Measurements from ENCODE around the gene ADAMTS3.

ADAMTS3 gene

DNA sequence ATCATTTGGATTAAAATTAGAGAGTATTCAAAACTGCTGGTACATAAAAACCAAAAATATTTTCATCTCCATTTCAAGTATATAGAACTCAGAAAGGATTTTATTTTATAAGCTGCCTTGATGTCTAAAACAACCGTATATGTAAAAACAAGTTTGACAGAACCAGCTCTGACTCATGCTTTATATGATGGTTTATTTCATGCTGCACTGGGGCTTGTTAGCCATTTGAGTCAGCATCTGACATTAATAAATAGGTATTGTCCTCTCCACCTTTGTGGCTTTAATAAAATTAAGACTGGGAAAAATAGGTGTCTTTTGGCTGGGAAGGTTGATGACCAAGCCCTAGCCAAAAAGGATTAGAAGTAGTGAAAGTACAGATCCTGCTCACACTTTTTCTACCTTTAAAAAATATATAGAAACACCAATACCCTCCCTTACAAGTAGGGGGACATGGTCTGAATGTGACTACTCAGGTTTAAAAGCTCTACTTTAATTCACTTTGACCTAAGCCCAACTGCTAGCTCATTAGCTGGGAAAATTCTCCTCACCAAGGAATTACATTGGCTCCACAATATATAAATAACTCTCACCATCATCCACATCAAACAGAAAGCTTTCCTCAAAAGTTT lies 228.1 kb downstream of the ADAMTS3 start:
- Histone ChIP-seq H3K9me3 (ENCODE audit: control insufficient read depth in 1 of 2, low read length in 2 of 2) (no peaks in the 10 kb centered on the region), H3K4me1 (ENCODE audit: control insufficient read depth in 1 of 2, insufficient read depth in 2 of 2, low read length in 2 of 2) (no peaks in the 10 kb centered on the region), H3K36me3 (ENCODE audit: control insufficient read depth in 1 of 2, insufficient read depth in 2 of 2, low read length in 2 of 2) (no peaks in the 10 kb centered on the region), H3K27ac (ENCODE audit: low read length) (no peak overlapping the region), H3K27me3 (ENCODE audit: low read depth, low read length) (no peaks in the 10 kb centered on the region), H3K4me3 (ENCODE audit: low read depth in 1 of 2, low read length in 2 of 2) (no peak overlapping the region)

DNA sequence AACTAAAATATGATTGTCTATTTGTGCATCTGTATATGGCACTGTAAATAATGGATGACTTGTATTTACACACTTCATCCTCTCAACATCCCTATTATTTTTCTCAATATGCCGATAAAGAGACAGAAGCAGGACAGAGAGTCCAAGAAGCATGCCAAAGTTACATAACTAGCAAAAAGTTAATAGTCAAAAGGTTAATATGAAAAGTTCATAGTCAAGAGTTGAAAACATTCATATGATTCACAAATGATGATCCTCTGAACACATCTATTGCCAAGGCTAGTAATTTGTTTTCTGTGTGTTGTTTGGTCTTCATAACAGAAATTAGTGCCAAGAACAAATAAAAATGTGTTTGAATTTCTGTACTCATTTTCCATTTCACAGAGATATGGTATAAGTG lies 231.0 kb downstream of the ADAMTS3 start:
- no peak overlapping the region for H3K4me3 ChIP-seq (ENCODE audit: low read depth in 1 of 2, low read length in 2 of 2)
- H3K9me3 ChIP-seq (ENCODE audit: control insufficient read depth in 1 of 2, low read length in 2 of 2), result no peaks in the 10 kb centered on the region
- no peaks in the 10 kb centered on the region for H3K27me3 ChIP-seq (ENCODE audit: low read depth, low read length)
- no peaks in the 10 kb centered on the region for H3K4me1 ChIP-seq (ENCODE audit: control insufficient read depth in 1 of 2, insufficient read depth in 2 of 2, low read length in 2 of 2)
- no peak overlapping the region for H3K27ac ChIP-seq (ENCODE audit: low read length)
- H3K36me3 ChIP-seq (ENCODE audit: control insufficient read depth in 1 of 2, insufficient read depth in 2 of 2, low read length in 2 of 2), result no peaks in the 10 kb centered on the region

DNA sequence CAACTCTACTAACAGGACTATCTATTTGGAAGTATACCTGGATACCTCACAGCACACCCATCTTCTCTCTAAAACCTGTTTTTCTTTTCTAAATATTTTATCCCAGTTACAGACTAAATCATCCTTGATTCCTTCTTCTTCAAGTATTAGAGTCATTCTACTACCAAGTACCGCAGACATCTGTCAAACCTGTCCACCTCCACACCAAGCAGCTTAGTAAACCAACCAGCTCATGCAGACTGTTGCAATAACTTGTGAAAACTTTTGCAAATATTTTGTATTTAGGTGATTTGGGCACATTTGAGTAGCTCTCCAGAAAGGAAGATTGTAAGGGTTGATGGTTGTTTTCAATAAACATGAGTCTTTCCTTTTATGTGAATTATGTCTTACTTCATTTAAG lies 238.6 kb downstream of the ADAMTS3 start:
- Histone ChIP-seq H3K9me3 (ENCODE audit: control insufficient read depth in 1 of 2, low read length in 2 of 2) (no peaks in the 10 kb centered on the region), H3K4me3 (ENCODE audit: low read depth in 1 of 2, low read length in 2 of 2) (no peak overlapping the region), H3K36me3 (ENCODE audit: control insufficient read depth in 1 of 2, insufficient read depth in 2 of 2, low read length in 2 of 2) (no peaks in the 10 kb centered on the region), H3K4me1 (ENCODE audit: control insufficient read depth in 1 of 2, insufficient read depth in 2 of 2, low read length in 2 of 2) (no peaks in the 10 kb centered on the region), H3K27me3 (ENCODE audit: low read depth, low read length) (no peaks in the 10 kb centered on the region), H3K27ac (ENCODE audit: low read length) (no peak overlapping the region)

DNA sequence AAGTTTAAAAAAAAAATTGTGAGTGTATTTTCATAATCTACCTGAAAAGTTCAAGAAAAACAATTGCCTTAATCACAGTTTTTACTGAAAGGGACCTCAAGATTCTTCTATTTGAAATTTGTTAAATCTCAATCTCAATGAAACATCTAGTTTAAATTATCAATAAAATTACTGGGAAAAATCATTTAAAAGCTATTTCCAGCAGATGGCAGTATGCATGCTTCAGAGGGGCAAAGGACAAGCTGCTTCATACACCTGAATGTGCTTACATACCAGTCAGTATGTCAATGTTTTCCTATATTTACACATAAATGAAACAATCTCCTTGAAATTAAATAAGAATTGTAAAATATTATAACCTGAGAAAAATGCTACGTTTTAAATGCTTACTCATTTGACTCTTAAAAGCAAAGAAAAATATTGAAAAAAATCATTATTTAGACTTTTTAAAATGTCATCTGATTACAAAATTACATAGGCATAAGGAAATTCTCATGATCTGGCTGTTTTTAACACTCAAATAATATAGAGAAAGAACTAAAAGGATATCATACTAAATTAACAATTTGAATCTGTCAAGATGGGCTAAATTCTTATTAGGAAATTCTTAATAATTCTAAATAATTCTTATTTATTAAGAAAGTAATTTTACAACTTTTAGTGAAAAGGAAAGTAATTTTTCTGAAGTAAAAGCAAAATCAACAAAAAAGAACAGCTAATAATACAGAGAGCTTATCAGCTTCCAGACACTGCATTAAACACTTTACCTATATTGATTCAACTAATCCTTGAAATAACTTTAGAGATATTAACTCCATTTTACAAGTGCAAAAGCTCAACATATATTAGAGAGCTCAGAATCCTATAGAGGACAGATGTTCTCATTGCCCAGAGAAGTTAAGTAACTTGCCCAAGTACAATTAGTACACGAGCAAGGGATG lies 242.1 kb downstream of the ADAMTS3 start:
- H3K9me3 ChIP-seq (ENCODE audit: control insufficient read depth in 1 of 2, low read length in 2 of 2), result no peaks in the 10 kb centered on the region
- H3K4me1 ChIP-seq (ENCODE audit: control insufficient read depth in 1 of 2, insufficient read depth in 2 of 2, low read length in 2 of 2), result no peaks in the 10 kb centered on the region
- no peak overlapping the region for H3K27ac ChIP-seq (ENCODE audit: low read length)
- H3K27me3 ChIP-seq (ENCODE audit: low read depth, low read length), result no peaks in the 10 kb centered on the region
- H3K4me3 ChIP-seq (ENCODE audit: low read depth in 1 of 2, low read length in 2 of 2), result no peak overlapping the region
- H3K36me3 ChIP-seq (ENCODE audit: control insufficient read depth in 1 of 2, insufficient read depth in 2 of 2, low read length in 2 of 2), result no peaks in the 10 kb centered on the region

DNA sequence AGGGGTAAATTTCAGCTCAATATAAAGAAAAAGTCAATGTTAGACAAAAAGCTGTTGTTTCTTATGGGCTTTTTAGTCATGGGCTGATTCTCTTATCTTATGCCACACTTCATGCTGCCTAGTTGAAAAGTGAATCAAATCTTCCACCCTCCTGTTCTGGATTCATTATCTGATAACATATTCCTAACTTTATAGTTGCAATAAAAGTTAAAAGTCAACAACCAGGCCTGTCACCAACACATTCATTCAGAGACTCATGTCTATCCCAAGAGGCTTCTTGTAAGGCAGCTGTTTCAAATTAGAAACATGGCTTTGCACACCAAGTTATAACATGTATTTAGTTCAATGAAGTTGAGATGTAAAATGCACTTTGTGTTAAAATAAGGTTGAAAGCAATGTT lies 243.8 kb downstream of the ADAMTS3 start:
- Histone ChIP-seq H3K27ac (ENCODE audit: low read length) (no peak overlapping the region), H3K4me1 (ENCODE audit: control insufficient read depth in 1 of 2, insufficient read depth in 2 of 2, low read length in 2 of 2) (no peaks in the 10 kb centered on the region), H3K4me3 (ENCODE audit: low read depth in 1 of 2, low read length in 2 of 2) (no peak overlapping the region)

DNA sequence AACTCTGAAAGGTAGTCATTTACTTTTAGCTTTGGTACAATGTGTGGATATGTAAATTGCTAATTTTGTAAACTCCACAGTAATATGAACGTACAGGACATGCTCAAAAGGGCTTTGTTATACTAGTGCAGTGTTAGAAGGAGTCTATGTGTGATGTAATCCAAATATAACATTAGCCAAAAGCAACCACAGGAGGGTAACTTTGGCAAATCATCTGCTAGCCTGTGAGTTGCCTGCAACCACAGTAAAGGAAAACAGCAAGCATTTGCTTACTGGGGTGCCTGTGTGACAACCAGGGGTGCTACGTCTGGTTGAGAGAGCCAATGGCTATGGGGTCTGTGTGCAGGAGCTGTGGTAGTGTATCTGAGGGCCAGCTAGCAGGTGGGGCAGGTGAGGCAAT lies 245.8 kb downstream of the ADAMTS3 start:
- H3K27ac ChIP-seq (ENCODE audit: low read length), result no peak overlapping the region
- no peaks in the 10 kb centered on the region for H3K4me1 ChIP-seq (ENCODE audit: control insufficient read depth in 1 of 2, insufficient read depth in 2 of 2, low read length in 2 of 2)
- no peak overlapping the region for H3K4me3 ChIP-seq (ENCODE audit: low read depth in 1 of 2, low read length in 2 of 2)
- no peaks in the 10 kb centered on the region for H3K27me3 ChIP-seq (ENCODE audit: low read depth, low read length)
- no peaks in the 10 kb centered on the region for H3K36me3 ChIP-seq (ENCODE audit: control insufficient read depth in 1 of 2, insufficient read depth in 2 of 2, low read length in 2 of 2)
- no peaks in the 10 kb centered on the region for H3K9me3 ChIP-seq (ENCODE audit: control insufficient read depth in 1 of 2, low read length in 2 of 2)

More for the DNA sequence above, 243.8 kb downstream of the ADAMTS3 start:
- Histone ChIP-seq H3K9me3 (ENCODE audit: control insufficient read depth in 1 of 2, low read length in 2 of 2) (no peaks in the 10 kb centered on the region), H3K36me3 (ENCODE audit: control insufficient read depth in 1 of 2, insufficient read depth in 2 of 2, low read length in 2 of 2) (no peaks in the 10 kb centered on the region), H3K27me3 (ENCODE audit: low read depth, low read length) (no peaks in the 10 kb centered on the region)

DNA sequence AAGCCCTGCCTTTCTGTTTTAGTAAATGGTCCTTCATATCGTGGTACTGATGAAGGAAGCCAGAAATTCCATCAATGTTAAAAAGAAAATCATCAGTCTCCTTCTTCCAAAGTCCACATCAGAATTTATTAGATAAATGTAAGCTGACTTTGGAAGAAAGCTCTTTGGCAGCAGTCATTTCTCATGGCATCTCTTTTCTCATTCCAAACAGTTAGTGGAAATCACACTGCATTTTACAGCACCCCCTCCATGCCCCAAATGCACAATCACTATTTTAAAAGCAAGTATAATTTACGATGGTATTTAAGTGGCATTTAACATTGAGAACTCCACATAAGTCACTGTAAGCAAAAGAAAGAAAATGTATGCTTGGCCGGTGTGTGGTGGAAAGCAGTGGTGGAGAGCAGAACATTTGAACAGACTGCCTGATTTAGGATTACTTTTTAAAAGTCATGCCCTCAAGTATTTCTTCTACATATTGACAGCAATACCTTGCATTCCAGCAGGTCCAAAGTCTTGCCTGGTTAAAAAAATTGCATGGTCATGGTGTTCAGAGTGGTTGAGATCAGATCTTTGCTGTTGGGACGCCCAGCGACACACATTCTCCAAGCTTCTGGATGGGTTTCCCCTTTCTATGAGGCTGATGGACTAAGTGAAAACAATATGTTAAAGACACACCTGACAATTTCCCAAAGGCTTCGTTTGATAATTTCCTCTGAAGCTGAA lies 248.6 kb downstream of the ADAMTS3 start:
- no peak overlapping the region for H3K4me3 ChIP-seq (ENCODE audit: low read depth in 1 of 2, low read length in 2 of 2)
- H3K27ac ChIP-seq (ENCODE audit: low read length), result no peak overlapping the region
- H3K36me3 ChIP-seq (ENCODE audit: control insufficient read depth in 1 of 2, insufficient read depth in 2 of 2, low read length in 2 of 2), result no peaks in the 10 kb centered on the region
- no peaks in the 10 kb centered on the region for H3K27me3 ChIP-seq (ENCODE audit: low read depth, low read length)
- no peaks in the 10 kb centered on the region for H3K4me1 ChIP-seq (ENCODE audit: control insufficient read depth in 1 of 2, insufficient read depth in 2 of 2, low read length in 2 of 2)
- no peaks in the 10 kb centered on the region for H3K9me3 ChIP-seq (ENCODE audit: control insufficient read depth in 1 of 2, low read length in 2 of 2)

DNA sequence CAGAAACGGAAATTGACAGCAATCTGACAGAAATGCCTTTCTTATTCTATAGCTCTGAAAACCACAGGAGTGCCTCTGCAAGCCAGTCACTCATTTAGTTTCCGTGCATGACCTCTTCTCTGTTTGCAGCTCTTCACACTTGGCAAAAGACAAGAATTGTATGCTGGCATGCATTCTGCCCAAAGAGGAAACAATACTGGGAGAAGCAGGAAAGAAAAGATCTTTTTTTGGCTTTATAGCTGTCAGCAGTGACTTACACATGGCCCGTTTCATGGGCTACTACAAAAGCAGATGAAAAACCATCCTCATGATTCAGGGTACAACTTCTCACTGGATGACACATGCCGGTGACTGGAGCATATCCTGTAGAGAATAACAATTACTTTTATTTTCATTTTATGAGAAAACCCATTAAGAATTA lies 249.4 kb downstream of the ADAMTS3 start:
- Histone ChIP-seq H3K4me3 (ENCODE audit: low read depth in 1 of 2, low read length in 2 of 2) (no peak overlapping the region), H3K4me1 (ENCODE audit: control insufficient read depth in 1 of 2, insufficient read depth in 2 of 2, low read length in 2 of 2) (peaks cover 0 to 6% of the 10 kb centered on the region in 2 donors), H3K27ac (ENCODE audit: low read length) (no peak overlapping the region)

DNA sequence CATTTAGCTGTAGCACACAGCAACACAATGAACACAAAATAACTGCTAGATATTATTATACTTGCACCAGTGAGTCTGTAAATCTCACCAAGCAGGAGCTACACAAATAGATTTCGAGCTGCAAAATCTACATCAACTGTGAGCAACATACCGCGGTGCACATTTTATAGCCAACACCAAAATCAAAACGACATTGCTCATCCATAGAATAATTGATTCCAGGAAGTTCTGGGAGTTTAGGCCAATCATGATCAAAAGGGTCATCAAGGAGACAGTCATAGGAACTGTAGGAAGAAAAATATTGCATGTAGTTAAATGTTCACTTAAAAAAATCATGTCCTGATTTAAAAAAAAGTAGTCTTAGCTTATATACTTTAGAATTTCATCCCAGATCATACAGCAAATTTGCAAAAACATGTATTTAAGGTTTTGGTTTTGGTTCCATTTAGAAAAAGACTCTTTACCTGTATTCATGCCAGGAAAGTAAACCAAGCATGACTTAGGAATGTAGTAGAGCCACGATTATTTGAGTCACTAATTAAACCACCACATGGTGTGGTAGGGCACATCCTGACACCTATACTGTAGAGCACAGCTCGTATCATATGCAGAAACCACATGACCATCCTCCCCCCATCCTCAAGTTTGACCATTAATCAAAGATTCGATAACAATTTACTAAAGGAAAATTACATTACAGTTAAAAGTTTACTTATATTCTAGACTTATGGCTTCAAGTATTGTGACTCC lies 250.4 kb downstream of the ADAMTS3 start:
- Histone ChIP-seq H3K4me3 (ENCODE audit: low read depth in 1 of 2, low read length in 2 of 2) (no peak overlapping the region), H3K27me3 (ENCODE audit: low read depth, low read length) (no peaks in the 10 kb centered on the region), H3K4me1 (ENCODE audit: control insufficient read depth in 1 of 2, insufficient read depth in 2 of 2, low read length in 2 of 2) (peaks cover 0 to 7% of the 10 kb centered on the region in 2 donors), H3K27ac (ENCODE audit: low read length) (no peak overlapping the region), H3K36me3 (ENCODE audit: control insufficient read depth in 1 of 2, insufficient read depth in 2 of 2, low read length in 2 of 2) (no peaks in the 10 kb centered on the region), H3K9me3 (ENCODE audit: control insufficient read depth in 1 of 2, low read length in 2 of 2) (no peaks in the 10 kb centered on the region)

More for the DNA sequence above, 249.4 kb downstream of the ADAMTS3 start:
- Histone ChIP-seq H3K36me3 (ENCODE audit: control insufficient read depth in 1 of 2, insufficient read depth in 2 of 2, low read length in 2 of 2) (no peaks in the 10 kb centered on the region), H3K9me3 (ENCODE audit: control insufficient read depth in 1 of 2, low read length in 2 of 2) (no peaks in the 10 kb centered on the region), H3K27me3 (ENCODE audit: low read depth, low read length) (no peaks in the 10 kb centered on the region)

DNA sequence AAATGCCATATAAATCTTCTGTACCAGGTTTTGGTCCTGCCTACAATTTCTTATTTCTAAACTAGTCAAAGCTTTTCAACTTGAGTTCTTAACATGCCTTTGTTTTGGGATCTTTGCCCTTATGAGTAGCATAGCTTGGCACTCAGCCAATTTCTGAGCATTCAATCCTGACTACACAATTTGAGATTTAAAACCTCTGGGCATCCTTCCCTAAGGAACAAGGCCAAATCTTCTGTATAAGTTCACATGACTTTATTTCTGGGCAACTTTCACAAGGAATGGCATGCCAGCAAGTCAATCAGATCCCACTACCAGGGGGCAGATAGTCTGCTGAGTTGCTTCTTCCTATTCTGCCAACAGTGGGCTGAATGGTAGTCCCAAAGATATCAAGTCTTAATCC lies 254.2 kb downstream of the ADAMTS3 start:
- Histone ChIP-seq H3K27ac (ENCODE audit: low read length) (no peak overlapping the region), H3K4me1 (ENCODE audit: control insufficient read depth in 1 of 2, insufficient read depth in 2 of 2, low read length in 2 of 2) (peaks cover 13 to 26% of the 10 kb centered on the region in 2 donors), H3K9me3 (ENCODE audit: control insufficient read depth in 1 of 2, low read length in 2 of 2) (no peaks in the 10 kb centered on the region), H3K4me3 (ENCODE audit: low read depth in 1 of 2, low read length in 2 of 2) (no peak overlapping the region), H3K36me3 (ENCODE audit: control insufficient read depth in 1 of 2, insufficient read depth in 2 of 2, low read length in 2 of 2) (no peaks in the 10 kb centered on the region), H3K27me3 (ENCODE audit: low read depth, low read length) (no peaks in the 10 kb centered on the region)

DNA sequence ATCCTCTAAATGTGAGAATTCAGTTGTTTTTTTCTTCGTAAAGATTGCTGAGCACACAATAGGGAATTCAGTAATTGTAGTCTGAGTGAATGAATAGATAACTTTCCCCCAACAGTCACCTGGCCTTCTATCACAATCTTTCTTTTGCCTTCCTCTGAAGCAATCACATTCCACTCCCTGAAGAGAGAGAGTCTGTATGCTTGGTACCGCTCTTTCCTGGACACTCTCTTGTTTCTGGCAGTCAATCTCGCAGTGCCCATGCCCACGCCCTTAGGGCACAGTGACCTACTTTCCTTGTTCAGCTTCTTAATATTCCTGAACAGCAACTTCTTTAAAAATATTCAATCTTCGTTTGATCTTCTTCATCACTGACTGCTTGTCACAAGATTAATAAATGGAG lies 255.9 kb downstream of the ADAMTS3 start:
- Histone ChIP-seq H3K4me1 (ENCODE audit: control insufficient read depth in 1 of 2, insufficient read depth in 2 of 2, low read length in 2 of 2) (peaks cover 13 to 26% of the 10 kb centered on the region in 2 donors), H3K27ac (ENCODE audit: low read length) (no peak overlapping the region), H3K9me3 (ENCODE audit: control insufficient read depth in 1 of 2, low read length in 2 of 2) (no peaks in the 10 kb centered on the region), H3K4me3 (ENCODE audit: low read depth in 1 of 2, low read length in 2 of 2) (no peak overlapping the region), H3K27me3 (ENCODE audit: low read depth, low read length) (no peaks in the 10 kb centered on the region), H3K36me3 (ENCODE audit: control insufficient read depth in 1 of 2, insufficient read depth in 2 of 2, low read length in 2 of 2) (no peaks in the 10 kb centered on the region)
